ENCODE measurements around the gene CABLES2. TPM values are rescaled to one million over a fixed set of nuclear protein-coding genes. Genes with fewer than 3 reads are reported as not detected.

Gene CABLES2
- polyA plus RNA-seq, 3 donors = 8.8 to 9.3 (median 9.3) TPM

DNA sequence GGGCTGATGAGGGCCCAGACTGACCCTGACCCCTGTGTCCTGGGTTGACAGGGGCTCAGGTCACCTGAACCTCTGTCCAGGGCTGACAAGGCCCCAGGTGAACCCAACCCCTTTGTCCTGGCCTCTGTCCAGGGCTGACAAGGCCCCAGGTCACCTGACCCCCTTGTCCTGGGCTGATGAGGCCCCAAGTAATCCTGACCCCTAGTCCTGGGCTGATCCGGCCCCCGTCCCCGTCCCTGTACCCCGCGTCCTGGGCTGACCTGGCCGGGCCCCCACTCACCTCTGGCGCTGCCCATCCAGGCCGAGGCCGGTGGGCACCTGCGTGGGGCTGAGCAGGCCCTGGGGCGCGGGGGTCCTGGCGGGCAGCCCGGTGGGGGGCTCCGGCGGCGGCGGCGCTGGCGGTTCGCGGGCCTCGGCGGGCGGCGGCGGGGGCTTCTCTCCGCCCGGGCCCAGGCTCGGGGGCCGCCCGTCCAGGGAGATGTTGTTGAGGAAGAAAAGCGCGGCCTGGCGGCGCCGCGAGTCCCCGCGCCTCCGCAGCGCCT lies 379 bp downstream of the CABLES2 start:
- no peak for DNase-seq (ENCODE audit: low read depth in 3 of 3, low spot score in 2 of 3)

DNA sequence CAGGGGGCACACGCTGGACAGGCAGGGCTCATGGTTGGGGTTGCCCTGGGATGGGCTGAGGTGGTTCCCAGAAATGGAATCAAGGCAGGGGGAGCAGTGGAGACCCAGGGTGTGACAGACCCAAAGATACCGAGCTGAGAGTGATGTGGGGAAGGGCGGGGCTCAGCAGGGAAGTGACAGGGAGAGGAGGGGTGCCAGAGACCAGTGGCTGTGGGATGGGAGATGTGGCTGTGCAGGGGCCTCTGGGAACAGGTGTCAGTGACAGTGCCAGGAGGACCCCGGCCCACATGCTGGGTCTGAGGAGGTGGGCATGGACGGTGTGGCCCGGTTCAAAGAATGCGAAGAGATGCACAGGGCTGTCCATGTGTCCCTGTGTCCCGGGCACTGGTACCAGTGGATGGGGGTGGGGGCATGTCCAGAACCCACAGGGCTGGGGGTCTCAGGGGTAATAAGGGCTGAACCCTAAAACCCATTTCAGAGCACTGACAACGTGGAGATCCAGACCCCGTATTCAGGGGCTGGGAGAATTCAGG lies 1.0 kb downstream of the CABLES2 start:
- no peak for DNase-seq (ENCODE audit: low read depth in 3 of 3, low spot score in 2 of 3)

DNA sequence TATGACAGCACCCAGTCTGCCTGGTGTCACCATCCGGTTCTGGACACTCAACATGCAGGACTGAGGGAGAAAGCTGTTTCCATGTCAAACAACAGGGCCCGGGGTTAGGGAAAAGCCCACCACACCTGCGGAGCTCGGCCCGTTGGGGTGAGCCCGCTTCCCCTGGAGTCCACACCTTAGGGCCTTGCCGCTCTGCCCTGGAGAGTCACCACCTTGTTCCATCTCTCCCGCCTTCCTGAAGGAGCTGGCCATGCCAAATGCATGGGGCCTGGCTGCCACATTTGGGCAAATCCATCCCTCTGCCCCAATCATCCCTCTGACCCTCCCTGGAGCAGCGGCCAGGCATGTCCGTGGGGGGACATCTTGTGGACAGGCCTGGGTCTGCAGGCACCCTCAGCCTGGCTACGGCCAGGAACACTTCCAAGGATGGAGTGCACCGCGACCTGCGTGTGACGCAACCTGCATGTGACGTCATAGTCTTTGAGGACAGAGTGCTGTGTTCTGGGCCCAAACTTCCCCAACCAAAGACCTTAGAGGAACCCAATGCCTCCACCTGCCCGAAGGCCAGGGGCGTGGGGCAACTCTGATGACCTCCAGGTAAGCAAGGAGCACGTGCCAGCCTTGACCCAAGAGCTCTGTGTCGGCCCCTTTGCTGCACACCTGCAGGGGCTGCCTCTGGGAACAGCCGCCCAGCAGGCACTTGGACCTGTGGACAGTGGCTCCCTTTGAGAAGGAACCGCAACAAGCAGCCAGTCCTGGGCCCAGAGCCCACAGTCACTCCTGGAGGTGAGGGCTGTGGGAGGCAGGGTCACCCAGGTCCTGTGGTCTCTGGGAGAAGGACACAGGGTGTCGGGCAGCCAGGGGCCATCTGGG lies 1.7 kb downstream of the CABLES2 start:
- DNase-seq (ENCODE audit: low read depth in 3 of 3, low spot score in 2 of 3) = no peak

DNA sequence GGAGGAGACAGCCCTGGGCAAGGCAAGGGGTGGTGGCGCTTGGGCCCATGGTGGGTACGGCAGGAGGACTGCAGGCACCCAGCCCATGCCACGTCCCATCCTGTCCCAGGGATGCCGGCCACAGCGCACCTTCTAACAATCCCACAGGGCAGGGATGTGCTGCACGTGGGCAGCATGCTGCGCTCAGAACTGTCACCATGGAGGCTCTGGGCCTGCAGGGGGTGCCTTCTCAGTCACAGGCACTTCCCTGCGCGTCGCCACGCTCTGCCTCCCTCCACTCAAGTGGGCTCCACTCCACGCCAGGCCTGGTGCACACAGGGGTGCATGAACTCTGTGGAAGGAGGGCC lies 2.4 kb downstream of the CABLES2 start:
- DNase-seq (ENCODE audit: low read depth in 3 of 3, low spot score in 2 of 3) = no peak

DNA sequence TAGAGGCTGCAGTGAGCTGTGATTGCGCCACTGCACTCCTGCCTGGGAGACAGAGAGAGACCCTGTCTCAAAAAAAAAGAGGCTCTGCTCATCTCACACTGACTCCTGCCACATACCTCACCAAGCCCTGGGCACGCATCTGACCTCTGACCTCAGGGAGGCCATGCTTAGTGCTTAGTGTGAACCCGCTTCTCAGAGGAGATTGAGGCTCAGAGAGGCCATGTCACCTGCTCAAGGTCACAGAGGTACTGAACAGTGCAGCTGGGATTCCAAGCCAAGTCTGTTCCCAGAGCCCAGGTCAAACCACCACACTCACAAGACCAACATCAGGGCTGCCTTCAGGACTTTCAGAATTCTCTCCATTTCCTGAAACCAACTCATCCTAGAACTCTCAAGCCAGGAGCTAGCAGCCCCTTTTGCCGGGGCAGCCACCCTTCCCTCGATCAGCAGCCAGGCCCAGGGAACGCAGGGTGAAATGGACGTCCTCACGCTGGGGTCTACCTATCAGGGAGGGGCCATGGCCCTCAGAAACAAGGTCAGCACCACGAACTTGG lies 2.9 kb downstream of the CABLES2 start:
- no peak for DNase-seq (ENCODE audit: low read depth in 3 of 3, low spot score in 2 of 3)

DNA sequence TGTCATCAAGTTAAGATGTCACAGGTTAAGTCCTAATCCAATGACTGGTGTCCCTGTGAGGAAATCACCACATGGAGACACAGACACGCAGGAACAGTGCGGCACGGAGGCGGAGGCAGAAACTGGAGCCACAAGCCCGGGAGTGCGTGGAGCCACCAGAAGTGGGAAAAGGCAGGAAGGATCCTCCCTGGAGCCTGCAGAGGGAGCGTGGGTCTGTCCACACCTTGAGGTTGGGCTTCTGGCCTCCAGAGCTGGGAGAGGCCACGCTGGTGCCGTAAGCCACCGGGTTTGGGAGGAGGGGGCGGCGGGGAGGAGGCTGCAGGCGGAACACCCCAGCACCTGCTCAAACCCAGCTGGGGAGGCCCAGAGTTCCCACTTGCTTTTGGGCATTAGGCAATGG lies 3.8 kb downstream of the CABLES2 start:
- no peak for DNase-seq (ENCODE audit: low read depth in 3 of 3, low spot score in 2 of 3)

DNA sequence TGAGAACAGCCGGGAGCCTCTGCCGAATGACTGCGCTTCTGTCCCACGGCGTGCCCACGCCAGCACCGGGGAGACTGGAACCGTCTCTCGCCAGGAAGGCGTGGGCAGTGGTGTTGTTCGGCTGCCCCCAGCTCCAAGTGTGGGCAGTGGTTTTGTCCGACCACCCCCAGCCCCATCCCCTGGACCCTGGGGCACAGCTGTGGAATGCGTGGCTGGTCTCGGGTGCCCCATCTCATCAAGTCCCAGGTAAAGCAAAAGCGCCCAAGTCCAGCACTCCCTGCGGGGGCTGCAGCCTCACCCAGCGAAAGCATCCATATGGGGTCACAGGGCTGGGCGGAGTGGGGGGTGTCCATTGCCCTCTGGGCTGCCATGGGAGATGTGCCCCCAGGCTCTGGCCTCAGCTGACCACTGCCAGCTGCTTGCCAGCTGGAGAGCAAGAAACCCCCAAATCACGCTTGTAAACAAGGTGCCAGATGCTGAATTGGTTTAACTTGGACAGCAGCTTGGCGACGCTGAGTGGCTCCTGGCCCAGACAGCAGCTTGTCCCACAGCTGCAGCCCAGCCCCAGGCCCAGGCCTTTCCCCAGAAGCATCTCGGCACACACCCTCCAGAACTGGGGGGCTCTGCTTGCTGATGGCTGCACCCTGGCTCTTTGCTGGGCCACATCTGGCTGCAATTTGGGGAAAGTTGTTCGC lies 4.5 kb downstream of the CABLES2 start:
- DNase-seq (ENCODE audit: low read depth in 3 of 3, low spot score in 2 of 3) = no peak

DNA sequence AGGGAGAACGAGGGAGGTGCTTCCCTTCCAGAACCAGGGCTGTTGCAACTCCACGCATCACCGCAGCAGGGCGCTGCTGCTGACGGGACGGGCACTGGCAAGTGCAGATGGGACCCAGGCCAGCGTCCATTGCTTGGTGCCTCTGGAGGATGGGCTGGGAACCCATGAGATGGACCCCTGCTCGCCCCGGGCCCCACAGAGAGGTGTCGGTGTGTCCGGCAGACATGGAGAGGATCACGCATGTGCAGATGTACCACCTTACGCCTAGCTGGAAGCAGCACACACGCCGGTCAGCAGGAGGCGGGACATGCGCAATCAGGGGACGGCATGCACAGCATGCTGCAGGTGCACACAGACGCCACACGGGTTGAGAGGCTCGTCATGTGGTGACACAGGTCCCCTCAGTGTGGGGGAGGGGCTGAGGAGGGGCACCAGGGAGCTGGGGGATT lies 5.7 kb downstream of the CABLES2 start:
- no peak for DNase-seq (ENCODE audit: low read depth in 3 of 3, low spot score in 2 of 3)

DNA sequence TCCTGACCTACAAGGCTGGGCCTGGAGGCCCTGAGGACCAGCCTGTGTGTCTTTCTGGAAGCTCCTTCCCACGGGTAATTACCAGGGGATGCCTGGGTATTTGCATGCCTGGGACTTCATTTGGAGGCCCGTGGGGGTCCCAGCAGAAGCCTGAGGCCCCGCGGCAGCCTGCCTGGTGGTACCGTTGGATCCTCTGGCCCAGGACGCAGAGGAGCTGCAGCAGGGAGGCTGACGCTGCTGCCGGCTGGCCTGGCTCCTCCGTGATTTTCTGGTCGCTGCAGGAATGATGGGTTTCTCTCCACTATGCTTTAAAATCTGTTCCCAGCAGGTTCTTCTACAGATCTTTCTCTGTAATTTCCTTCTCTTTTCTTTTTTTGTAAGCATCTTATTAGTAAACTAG lies 6.5 kb downstream of the CABLES2 start:
- DNase-seq (ENCODE audit: low read depth in 3 of 3, low spot score in 2 of 3) = no peak

DNA sequence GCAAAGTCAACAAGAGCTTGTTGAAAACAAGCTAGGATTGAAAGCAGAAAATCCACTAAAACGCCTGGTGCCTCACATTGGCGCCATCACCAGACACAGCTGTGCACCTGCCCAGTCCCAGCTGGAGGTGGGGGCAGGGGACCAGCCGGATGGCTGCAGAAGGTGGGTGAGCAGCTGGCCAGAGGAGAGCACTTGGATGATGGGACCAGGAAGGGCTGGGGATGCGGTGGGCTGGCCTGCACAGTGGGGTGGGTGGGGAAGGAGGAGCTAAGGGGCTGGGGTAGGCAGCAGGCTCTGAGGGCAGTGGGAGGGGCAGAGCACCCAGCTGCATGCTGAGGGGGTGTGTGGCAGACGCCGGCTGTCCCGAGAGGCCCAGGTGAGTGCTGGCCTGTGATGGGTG lies 7.1 kb downstream of the CABLES2 start:
- no peak for DNase-seq (ENCODE audit: low read depth in 3 of 3, low spot score in 2 of 3)

DNA sequence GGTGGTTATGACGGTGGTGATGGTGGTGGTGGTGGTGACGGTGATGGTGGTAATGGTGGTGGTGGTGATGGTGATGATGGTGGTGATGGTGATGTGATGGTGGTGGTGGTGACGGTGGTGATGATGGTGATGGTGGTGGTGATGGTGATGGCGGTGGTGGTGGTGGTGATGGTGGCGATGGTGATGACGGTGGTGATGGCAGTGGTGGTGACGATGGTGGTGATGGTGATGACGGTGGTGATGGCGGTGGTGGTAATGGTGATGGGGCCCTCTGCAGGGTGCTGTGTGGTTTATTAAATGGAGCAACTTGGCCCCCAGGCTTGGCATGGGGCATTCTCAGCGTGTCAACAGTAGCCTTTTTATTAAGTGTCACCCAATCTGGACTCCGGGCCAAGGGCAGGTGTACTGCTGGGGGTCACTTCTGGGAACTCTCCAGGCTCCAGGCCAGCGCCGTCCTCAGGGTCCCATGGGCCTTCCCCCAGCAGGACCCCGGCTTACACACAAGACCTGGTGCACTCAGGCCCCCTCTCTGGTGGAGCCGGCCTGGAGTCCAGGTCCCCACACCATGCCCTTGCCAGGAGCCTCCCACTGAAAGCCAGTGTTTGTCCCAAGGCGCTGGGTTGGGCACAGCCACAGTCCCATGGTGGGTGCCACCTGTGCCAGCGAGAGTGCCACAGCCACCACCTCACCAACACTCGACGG lies 8.8 kb downstream of the CABLES2 start:
- no peak for DNase-seq (ENCODE audit: low read depth in 3 of 3, low spot score in 2 of 3)

DNA sequence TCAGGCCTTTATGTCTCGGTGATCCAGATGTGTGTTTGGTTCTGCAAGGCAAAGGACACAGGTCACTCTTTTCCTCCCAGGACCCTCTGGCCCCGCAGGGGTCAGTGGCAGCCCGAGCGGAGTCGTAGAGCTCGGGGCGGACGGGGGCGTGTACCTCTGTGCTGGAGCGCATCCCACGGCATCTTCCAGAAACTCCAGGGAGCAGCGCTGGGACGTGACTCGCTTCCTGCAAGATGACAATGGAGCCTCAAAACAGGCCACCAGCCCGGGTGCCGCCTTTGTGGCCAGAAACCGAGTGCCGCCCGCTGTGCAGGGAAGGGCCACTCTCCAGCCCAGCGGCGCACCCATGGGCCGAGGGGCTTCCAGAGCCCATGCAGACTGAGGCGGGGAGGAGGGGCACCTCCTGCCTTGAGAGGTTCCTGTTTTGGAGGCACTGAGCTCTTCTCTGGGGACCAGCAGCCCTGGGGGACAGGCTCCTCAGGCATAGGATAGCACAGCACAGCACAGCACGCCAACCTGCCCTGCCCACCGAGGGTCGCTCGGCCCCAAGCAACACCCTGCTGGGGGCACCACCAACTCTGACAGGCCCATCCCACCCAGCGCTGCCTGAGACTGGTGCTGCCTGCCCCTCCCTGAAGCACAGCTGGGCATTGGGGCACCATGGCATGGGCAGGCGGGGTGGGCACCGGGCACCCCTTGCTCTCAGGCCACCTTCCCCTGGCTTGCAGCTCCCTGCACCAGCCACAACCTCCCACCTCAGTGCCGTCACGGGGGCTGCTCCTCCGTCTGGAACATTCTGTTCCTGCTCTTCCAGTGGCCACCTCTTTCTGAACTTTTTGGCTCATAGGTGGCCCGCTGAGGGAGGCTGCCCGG lies 10.5 kb downstream of the CABLES2 start:
- no peak for DNase-seq (ENCODE audit: low read depth in 3 of 3, low spot score in 2 of 3)

DNA sequence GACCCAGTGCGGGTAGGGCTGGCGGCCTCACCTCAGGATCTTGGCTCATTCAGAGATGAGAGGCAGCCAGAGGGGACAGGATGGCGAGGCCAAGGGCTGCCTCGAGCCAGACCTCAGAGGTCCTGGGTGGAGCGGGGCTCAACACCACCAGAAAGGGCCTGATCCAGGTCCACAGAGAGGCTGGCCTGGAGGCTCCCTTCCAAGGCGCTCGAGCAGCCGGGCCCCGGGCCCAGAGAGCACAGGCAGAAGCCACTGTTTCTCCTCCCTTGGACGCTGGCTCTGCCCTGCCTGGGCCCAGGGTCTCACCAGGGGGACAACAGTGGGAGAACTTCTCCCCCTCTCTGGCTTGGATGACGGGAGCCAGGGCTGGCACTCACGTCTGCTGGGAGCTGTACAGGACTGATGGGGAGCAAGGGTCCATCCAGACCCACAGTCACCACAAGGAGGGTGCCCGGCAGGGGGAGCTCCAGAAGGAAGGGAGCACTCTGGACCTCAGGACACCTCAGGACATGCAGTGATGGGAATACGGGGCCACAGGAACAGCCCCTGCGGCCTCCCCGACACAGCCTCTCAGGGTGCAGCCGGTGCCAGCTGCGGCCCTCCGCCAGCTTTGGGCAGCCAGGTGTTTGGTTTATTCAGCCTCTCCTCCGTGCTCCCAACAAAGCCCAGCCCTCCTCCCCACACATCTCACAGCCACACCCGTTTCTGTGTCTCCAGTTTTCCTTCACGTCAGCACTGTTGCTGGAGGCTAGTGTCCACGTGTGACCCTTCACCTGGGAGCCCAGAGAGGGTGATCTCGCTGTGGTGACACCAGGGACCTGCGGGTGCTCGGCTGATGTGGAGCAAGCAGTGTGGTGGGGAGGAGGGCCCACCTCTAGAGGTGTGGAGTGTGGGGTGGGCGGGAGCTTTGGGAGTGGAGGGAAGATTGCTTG lies 11.5 kb downstream of the CABLES2 start:
- DNase-seq (ENCODE audit: low read depth in 3 of 3, low spot score in 2 of 3) = no peak

DNA sequence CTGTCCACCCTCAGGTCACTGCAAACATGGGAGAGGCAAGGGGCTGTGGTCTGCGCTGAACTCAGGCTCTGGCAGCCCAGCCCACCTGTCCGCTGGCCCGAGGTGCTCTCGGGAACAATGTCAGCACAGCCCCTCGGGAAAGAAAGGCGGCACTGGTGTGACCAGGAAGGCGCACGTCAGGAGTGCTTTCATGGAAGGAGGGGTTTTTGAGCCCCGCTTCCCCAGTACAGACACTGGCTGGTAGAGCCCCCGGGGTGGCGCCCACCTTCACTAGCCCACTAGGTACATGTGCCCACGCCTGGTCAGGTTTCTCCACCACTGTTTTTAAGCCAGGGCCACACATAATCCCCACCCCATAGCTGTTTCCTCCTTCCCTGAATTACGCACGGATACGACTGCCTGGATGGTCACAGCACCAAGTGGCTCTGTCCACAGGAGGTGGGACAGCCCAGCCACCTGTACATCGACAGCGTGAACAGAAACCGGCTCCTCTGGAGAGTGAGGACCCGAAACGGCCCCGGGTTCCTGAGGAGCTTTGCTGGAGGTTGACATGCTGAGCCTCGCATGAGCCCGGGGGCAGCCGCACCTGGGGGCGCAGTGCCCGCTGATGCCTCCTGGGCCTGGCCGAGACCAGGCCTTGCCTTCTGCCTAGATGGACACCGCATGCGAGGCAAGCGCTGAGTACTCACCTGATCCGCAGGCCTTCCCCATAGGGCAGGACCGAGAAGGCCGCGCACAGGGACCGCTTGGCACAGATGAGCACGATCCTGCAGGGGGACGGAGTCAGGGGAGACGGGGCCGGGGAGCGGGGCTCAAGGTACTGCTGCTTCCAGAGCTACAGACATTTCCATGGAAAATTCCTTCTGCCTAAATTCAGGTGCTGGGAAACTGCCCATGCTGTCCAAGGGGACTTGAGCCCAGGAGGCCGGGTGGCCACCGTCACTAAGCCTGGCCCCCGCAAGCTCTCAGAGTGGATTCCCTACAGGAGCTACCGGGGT lies 12.5 kb downstream of the CABLES2 start:
- DNase-seq (ENCODE audit: low read depth in 3 of 3, low spot score in 2 of 3) = no peak

DNA sequence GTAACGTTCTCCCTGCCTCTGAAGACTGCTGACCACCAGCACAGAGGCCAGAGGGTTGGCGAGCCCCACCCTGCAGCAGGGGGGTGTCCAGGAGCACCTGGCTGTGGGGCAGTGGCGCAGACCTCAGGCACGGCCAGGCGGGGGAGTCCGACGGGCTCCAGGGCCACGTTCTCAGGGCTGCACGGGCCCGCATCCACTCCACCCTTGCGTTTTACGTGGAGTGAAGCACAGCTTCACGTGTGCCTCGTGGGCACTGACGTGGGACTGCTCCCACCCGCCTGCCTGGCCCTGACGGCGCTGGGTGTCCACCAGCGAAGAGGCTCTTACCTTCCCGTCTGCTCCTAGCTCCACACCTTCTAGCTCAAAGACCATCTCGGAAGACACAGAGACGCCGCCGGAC lies 13.3 kb downstream of the CABLES2 start:
- DNase-seq (ENCODE audit: low read depth in 3 of 3, low spot score in 2 of 3) = no peak

DNA sequence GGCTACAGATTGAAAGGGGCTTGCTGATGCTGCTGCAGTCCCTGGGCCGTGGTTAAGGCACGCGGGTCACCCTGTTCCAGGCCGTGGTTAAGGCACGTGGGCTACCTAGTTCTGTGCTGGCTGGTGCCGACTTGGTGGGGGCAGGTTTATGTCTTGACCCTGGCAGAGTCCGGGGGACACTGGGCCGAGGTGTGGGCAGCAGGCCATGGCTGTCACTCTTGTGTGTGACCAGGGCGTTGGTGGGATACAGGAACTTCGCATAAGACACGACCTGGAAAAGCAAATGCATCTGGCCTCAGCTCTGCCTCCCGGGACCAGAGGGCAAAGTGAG lies 13.8 kb downstream of the CABLES2 start:
- DNase-seq (ENCODE audit: low read depth in 3 of 3, low spot score in 2 of 3) = no peak

DNA sequence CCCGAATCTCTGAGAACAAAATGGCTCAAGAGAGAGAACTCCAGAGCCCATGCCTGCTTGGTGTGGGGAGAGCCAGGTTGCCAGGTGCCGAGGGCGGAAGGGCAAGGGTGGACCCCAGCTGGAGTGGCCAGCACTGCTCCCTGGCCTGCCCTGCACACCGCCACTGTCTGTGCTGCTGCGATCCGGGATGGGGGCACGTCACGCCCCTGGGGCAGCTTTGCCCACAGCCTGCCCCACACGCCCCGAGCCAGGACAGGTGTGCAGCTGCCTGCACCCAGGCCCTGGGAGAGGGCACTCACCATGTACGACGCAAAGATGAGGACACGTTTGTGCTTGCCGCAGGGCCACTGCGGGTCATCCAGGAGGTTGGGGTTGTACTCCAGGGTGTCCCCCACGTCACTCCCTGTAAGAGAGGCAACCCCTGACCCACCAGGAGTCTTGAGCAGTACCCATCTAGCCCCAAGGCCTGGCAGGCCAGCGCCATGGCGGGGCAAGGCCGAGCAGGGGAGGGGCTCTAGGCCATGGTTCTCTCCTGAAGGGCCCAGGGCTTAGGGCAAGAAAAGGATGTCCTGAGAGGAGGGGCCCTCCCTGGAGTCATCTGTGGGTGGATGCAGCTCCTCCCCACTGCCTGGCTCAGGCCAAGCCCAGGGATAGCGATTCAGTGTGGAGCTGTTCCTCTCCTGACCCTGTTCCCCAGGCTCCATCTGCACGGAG lies 14.3 kb downstream of the CABLES2 start:
- DNase-seq (ENCODE audit: low read depth in 3 of 3, low spot score in 2 of 3) = no peak
